NCI-H2227 (cell line): ENCODE measurements around the gene CLPTM1L.
"Not testable (repeated sequence)": the region's sequence is repeated elsewhere in the genome, so short reads cannot be mapped to it uniquely, and the experiment has no call there.

Source experiments
- DNase-seq: peaks from one replicate; lab custom pipeline; 2025; ENCODE audit not compliant: unreplicated experiment; lab: John Stamatoyannopoulos, UW

CLPTM1L gene

GRCh38 chr5:1342268-1342667, 2.6 kb downstream of the CLPTM1L start:
- no peak for DNase-seq

GRCh38 chr5:1341863-1342262, 3.0 kb downstream of the CLPTM1L start:
- no peak for DNase-seq

GRCh38 chr5:1339818-1340210, 5.1 kb downstream of the CLPTM1L start:
- DNase-seq: not testable (repeated sequence)

- DNase-seq: not testable (repeated sequence)
Observed at GRCh38 chr5:1339139-1339817, 5.6 kb downstream of the CLPTM1L start.

GRCh38 chr5:1338506-1339070, 6.3 kb downstream of the CLPTM1L start:
- no peak for DNase-seq

GRCh38 chr5:1338196-1338490, 6.8 kb downstream of the CLPTM1L start:
- DNase-seq: no peak

GRCh38 chr5:1337489-1338195, 7.3 kb downstream of the CLPTM1L start:
- DNase-seq: no peak

GRCh38 chr5:1336749-1337488, 8.0 kb downstream of the CLPTM1L start:
- peak; percentile 45 for DNase-seq

GRCh38 chr5:1336106-1336561, 8.8 kb downstream of the CLPTM1L start:
- no peak for DNase-seq

GRCh38 chr5:1335540-1336095, 9.3 kb downstream of the CLPTM1L start:
- DNase-seq: no peak

- DNase-seq: no peak
Observed at GRCh38 chr5:1334831-1335539, 9.9 kb downstream of the CLPTM1L start.

GRCh38 chr5:1333986-1334385, 10.9 kb downstream of the CLPTM1L start:
- no peak for DNase-seq

- not testable (repeated sequence) for DNase-seq
Observed at GRCh38 chr5:1333286-1333685, 11.6 kb downstream of the CLPTM1L start.

- no peak for DNase-seq
Observed at GRCh38 chr5:1332461-1333001, 12.4 kb downstream of the CLPTM1L start.

- DNase-seq: no peak
Observed at GRCh38 chr5:1331861-1332405, 13.0 kb downstream of the CLPTM1L start.

GRCh38 chr5:1330847-1331831, 13.8 kb downstream of the CLPTM1L start:
- no peak for DNase-seq

GRCh38 chr5:1330146-1330846, 14.6 kb downstream of the CLPTM1L start:
- DNase-seq: no peak

- no peak for DNase-seq
Observed at GRCh38 chr5:1329111-1329579, 15.8 kb downstream of the CLPTM1L start.
